Measurements from ENCODE around the gene NPAS2.

- TF ChIP-seq, protein P1, sequence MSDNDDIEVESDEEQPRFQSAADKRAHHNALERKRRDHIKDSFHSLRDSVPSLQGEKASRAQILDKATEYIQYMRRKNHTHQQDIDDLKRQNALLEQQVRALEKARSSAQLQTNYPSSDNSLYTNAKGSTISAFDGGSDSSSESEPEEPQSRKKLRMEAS (IDR thresholded peaks at IDR 0.05; ENCODE audit: low read depth), result no peak
- TF ChIP-seq, protein P2, sequence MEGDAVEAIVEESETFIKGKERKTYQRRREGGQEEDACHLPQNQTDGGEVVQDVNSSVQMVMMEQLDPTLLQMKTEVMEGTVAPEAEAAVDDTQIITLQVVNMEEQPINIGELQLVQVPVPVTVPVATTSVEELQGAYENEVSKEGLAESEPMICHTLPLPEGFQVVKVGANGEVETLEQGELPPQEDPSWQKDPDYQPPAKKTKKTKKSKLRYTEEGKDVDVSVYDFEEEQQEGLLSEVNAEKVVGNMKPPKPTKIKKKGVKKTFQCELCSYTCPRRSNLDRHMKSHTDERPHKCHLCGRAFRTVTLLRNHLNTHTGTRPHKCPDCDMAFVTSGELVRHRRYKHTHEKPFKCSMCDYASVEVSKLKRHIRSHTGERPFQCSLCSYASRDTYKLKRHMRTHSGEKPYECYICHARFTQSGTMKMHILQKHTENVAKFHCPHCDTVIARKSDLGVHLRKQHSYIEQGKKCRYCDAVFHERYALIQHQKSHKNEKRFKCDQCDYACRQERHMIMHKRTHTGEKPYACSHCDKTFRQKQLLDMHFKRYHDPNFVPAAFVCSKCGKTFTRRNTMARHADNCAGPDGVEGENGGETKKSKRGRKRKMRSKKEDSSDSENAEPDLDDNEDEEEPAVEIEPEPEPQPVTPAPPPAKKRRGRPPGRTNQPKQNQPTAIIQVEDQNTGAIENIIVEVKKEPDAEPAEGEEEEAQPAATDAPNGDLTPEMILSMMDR (IDR thresholded peaks at IDR 0.05), result no peak
- TF ChIP-seq POLR2AphosphoS5 (IDR thresholded peaks at IDR 0.05; ENCODE audit: low read depth, low read length), result no peak
- TF ChIP-seq, protein P3, sequence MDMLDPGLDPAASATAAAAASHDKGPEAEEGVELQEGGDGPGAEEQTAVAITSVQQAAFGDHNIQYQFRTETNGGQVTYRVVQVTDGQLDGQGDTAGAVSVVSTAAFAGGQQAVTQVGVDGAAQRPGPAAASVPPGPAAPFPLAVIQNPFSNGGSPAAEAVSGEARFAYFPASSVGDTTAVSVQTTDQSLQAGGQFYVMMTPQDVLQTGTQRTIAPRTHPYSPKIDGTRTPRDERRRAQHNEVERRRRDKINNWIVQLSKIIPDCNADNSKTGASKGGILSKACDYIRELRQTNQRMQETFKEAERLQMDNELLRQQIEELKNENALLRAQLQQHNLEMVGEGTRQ (IDR thresholded peaks at IDR 0.05; ENCODE audit: borderline replicate concordance, low read depth, low read length), result no peak
- TF ChIP-seq GATA2 (CRISPR knock-in tag; IDR thresholded peaks at IDR 0.05), result no peak
- TF ChIP-seq YY1 (IDR thresholded peaks at IDR 0.05; ENCODE audit: low read depth), result no peak
- TF ChIP-seq RXRA (IDR thresholded peaks at IDR 0.05; ENCODE audit: borderline replicate concordance, low read depth), result no peak
- no peak for TF ChIP-seq RAD21 (IDR thresholded peaks at IDR 0.05; ENCODE audit: low read length)
- no peak for TF ChIP-seq REST (IDR thresholded peaks at IDR 0.05; ENCODE audit: low read depth, low read length)
Observed at GRCh38 chr2:100783987-100784386, 36.0 kb upstream of the NPAS2 start.

Measured in SK-N-SH (cell line).